Activated CD4-positive, CD25-positive, alpha-beta regulatory T cell treated with anti-CD3 and anti-CD28 coated beads, Interleukin-2, amount 50 U/mL, for 72 hours (primary cell): Measurements from ENCODE around the gene SDF2.
"Not testable (repeated sequence)": the region's sequence is repeated elsewhere in the genome, so short reads cannot be mapped to it uniquely, and the experiment has no call there.

Experiments
- DNase-seq: peaks from one replicate; pipeline ENCODE4 v3.0.0; 2021

The SDF2 gene

GRCh38 chr17:28682655-28683054 is 20.9 kb upstream of the SDF2 start:
- no peak for DNase-seq

- no peak for DNase-seq
These were observed 14.3 kb upstream of the SDF2 start for GRCh38 chr17:28675980-28676379.

GRCh38 chr17:28675490-28675889 is 13.8 kb upstream of the SDF2 start:
- DNase-seq, result no peak

- DNase-seq, result no peak
These were observed 8.2 kb upstream of the SDF2 start for GRCh38 chr17:28669918-28670317.

GRCh38 chr17:28667870-28668269 is 6.2 kb upstream of the SDF2 start:
- no peak for DNase-seq

- DNase-seq, result no peak
These were observed 4.3 kb upstream of the SDF2 start for GRCh38 chr17:28665994-28666393.

- DNase-seq, result no peak
These were observed 2.0 kb upstream of the SDF2 start for GRCh38 chr17:28663723-28664122.

- DNase-seq, result no peak
These were observed 772 bp upstream of the SDF2 start for GRCh38 chr17:28662527-28662829.

GRCh38 chr17:28659497-28659881 is 2.2 kb downstream of the SDF2 start:
- DNase-seq, result not testable (repeated sequence)

- DNase-seq, result not testable (repeated sequence)
These were observed 2.8 kb downstream of the SDF2 start for GRCh38 chr17:28658766-28659496.

GRCh38 chr17:28658342-28658741 is 3.4 kb downstream of the SDF2 start:
- DNase-seq, result not testable (repeated sequence)

- DNase-seq, result no peak
These were observed 4.0 kb downstream of the SDF2 start for GRCh38 chr17:28657756-28658155.

GRCh38 chr17:28655160-28655559 is 6.5 kb downstream of the SDF2 start:
- no peak for DNase-seq

- no peak for DNase-seq
These were observed 13.0 kb downstream of the SDF2 start for GRCh38 chr17:28648698-28649097.

- no peak for DNase-seq
These were observed 15.5 kb downstream of the SDF2 start for GRCh38 chr17:28646039-28646754.

- no peak for DNase-seq
These were observed 16.1 kb downstream of the SDF2 start for GRCh38 chr17:28645576-28645939.

- DNase-seq, result peak; percentile 95
These were observed 16.7 kb downstream of the SDF2 start, which contains the start of gene BLTP2 for GRCh38 chr17:28644787-28645575. TSS of gene BLTP2 (minus strand) at chr17:28645158. CDS start at chr17:28645056, 102 bp downstream.

GRCh38 chr17:28643983-28644786 is 17.5 kb downstream of the SDF2 start:
- DNase-seq, result no peak

GRCh38 chr17:28641579-28641978 is 20.1 kb downstream of the SDF2 start:
- DNase-seq, result no peak

GRCh38 chr17:28635506-28635905 is 26.2 kb downstream of the SDF2 start:
- no peak for DNase-seq

GRCh38 chr17:28634206-28634865 is 27.4 kb downstream of the SDF2 start:
- no peak for DNase-seq

GRCh38 chr17:28626818-28627217 is 34.9 kb downstream of the SDF2 start:
- DNase-seq, result no peak
